ENCODE results near the gene ARCN1.

DNA sequence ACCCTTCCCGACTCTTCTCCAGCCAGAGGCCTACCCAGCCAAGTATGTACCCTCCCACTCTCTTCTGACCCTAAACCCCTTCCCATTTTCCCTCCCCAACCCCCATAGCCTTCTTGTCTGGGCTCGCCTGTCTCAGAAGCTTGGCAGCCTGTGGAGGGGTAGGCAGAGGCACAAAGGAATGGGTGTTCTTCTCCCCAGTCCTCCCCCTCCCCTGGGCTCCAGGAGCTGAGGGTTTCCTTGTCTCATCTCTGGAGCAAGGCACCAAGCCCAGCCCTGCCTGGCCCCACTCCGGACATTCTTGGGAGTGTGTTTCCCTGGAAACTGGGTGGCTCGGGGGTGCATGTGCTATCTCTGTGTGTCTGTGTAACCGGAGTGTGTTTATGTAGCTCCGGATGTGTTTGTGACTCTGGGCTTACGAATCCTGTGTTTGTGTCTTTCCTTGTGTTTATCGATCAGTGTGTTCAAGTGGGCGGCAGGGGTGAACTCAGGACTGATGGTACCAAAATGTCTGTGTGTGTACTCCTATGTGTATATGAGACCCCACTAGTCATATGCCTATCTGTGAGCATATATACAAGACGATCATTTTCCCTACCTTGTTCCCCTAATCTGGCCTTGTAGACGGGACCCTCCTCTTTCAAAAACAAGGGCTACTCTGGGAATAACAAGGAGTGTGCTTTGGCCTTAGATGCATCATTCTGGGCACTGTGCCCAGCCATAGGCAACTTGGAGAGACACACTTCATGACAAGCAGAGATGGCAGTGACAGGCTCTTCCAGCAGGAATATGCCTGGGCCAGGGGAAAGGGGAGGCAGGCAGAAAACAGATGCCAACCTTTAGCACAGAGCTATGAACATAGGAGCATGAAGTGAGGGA, 46.1 kb downstream of the ARCN1 start:
- TF ChIP-seq, protein P1, sequence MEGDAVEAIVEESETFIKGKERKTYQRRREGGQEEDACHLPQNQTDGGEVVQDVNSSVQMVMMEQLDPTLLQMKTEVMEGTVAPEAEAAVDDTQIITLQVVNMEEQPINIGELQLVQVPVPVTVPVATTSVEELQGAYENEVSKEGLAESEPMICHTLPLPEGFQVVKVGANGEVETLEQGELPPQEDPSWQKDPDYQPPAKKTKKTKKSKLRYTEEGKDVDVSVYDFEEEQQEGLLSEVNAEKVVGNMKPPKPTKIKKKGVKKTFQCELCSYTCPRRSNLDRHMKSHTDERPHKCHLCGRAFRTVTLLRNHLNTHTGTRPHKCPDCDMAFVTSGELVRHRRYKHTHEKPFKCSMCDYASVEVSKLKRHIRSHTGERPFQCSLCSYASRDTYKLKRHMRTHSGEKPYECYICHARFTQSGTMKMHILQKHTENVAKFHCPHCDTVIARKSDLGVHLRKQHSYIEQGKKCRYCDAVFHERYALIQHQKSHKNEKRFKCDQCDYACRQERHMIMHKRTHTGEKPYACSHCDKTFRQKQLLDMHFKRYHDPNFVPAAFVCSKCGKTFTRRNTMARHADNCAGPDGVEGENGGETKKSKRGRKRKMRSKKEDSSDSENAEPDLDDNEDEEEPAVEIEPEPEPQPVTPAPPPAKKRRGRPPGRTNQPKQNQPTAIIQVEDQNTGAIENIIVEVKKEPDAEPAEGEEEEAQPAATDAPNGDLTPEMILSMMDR (conservative IDR thresholded peaks at IDR 0.05 in 1 of 2, IDR thresholded peaks at IDR 0.05 in 1 of 2; ENCODE audit: low read depth in 1 of 2, low read length in 2 of 2) = no peak
- TF ChIP-seq EZH2 (IDR thresholded peaks at IDR 0.05; ENCODE audit: low read length, missing control alignments) = no peak
